Stimulated activated CD8-positive, alpha-beta memory T cell treated with anti-CD3 and anti-CD28 coated beads, Interleukin-15, amount 100 ng/mL, for 4 hours (primary cell): ENCODE results near the gene IQGAP2.
"Not testable (repeated sequence)": the region's sequence is repeated elsewhere in the genome, so short reads cannot be mapped to it uniquely, and the experiment has no call there.

ENCODE experiments used
- DNase-seq, 2 donors: peaks; one replicate each; pipeline ENCODE4 v3.0.0-alpha.2; 2020; ENCODE audit warnings: low read depth in 2 of 2

Gene IQGAP2

DNA sequence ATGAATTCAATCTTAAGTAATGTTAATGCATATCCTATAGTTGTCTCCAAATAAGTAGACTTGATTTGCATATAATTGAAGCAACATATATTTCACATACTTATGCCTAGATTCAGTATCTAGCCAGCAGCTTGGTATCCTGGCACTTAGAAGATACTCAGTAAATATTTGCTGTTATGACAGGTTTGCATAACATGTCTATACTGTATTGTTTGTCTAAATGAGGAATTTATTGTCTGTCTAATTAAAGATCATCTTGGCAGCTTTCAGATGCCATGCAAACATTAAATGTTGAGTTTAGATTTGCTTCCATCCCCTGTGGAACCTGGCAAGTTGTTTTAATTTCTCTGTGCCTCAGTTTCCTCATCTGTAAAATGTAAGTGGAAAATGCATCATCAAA, 9.4 kb downstream of the IQGAP2 start:
- no peak for DNase-seq

DNA sequence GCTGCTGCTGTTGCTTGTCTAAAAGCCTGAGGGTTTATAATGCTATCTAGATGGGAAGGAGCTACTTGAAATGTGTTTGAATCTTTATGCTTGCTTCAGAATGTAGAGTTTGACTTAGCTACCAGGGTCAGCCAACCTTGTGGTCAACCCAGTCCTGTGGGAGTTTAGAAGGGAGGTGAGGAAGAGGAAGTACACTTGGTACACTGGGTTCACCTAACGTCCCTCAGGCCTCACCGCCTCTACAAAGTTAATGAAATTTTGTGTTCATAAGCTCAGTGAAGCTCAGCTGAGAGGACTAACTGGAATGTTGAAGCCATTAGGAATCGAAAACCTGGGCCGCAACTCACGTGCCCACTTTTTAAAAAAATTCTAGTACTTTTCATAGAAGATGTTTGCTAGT, 10.7 kb downstream of the IQGAP2 start:
- no peak for DNase-seq

DNA sequence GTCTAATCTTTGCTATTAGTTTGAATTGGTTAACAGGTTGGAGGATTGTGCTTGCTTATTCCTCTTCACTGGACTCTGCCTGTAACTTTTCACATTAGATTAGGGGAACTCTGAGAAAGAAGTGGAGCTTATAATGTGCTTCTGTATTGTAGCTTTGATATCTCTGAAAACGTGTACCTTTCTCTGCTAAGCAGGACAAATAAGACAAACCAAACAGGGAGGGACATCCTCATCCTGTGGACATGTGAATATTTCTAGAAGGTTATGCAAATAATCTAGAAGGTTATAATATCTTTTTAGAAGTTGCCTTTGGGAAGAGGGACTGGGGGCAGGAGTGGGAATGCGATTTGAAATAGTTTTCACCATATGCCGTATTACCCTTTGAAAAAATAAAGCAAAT, 11.7 kb downstream of the IQGAP2 start:
- no peak for DNase-seq

DNA sequence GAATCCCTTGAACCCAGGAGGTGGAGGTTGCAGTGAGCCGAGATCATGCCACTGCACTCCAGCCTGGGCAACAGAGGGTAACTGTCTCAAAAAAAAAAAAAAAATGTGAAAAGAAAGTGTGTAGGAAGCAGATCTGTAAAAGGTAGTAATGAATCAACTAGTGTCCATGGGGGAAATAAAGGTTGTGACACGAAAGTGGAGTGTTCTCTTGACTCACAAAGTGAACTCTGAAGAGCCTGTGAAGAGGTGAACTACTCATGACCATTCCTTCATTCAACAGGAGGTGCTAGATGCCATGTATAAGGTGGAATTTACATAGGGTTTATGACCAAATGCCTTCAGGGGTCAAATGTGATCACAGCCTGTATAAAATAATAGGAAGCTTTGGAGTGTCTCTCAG, 12.8 kb downstream of the IQGAP2 start:
- DNase-seq = no peak

DNA sequence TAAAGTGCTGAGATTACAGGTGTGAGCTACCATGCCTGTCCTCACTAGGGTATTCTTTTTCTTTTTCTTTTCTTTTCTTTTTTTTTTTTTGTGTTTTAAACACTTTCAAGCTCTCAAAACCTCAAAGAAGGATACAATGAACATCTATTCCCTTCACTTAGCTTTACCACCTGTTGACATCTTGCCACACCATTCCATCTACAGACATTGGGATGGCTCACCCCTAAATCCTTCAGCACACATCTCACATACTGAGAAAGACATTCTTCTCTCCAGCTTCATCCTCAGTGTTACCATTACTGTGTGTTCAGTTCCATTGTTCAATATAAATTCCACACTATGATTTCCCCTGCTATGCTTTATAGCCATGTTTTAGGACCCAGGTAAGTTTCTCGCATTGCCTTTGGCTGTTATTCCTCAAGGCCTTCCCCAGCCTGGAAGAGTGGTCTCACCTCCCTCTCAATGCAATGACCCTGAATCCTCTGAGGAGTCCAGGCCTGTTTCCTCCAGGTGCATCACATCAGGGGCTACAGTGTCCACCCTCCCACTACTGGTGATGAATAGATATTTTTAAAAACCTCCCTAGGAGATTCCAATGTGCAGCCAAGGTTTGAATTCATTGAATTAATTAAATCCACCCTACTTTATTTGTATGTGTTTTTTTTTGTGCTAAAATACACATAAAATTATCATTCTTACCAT, 16.7 kb downstream of the IQGAP2 start:
- DNase-seq = no peak

DNA sequence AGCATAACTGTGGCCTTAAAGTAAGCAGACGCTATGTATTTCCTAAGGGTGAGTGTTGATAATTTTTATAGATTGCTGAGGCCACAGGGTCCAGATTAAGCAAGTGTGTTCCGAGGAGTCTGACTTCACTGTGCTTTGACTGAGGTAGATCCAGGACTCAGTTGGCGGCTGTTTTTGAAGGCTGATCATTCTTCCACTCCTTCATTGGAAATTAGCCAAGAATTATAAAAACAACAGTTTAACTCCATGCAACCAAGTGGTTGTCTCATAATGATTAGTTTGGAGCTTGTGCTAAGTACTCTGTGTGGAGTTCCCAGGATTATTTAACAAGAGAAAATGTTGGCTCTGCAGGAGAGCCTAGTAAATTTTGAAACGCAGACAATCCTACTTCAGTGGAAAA, 19.1 kb downstream of the IQGAP2 start:
- no peak for DNase-seq

DNA sequence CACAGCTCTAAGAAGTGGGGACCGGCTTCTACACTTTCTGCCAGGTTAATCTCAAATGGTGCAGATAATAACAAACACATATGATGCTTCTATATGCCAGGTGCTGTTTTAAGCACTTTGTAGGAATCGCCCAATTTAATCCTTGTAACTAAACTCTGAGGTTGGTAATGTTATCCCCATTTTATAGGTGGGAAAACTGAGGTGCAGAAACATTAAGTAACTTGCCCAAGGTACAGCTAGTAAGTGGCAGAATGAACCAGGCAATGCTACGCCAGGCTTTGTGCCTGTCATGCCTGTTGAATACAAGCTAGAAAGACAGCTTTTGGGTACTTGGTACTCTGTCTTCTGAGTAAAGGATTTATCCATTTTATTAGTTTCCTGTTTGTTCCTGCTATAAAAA, 19.7 kb downstream of the IQGAP2 start:
- no peak for DNase-seq

DNA sequence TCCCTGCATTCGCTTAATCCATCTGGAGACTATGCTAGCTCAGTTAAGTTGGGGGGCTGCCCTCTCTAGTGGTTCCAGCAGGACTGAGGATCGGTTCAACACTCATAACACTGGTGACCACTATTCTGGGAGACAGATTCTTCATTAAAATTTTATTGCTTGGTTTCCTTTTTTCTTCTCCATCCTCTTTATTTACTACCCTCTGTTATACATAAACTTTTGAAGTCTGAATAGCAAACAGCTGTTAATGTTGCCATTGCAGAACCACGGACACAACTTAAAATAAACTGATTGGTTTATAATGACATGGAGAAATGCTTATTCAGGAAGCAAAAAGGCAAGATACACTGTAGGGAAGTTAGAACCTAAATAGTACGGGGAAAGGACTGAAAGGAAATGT, 22.1 kb downstream of the IQGAP2 start:
- no peak for DNase-seq

DNA sequence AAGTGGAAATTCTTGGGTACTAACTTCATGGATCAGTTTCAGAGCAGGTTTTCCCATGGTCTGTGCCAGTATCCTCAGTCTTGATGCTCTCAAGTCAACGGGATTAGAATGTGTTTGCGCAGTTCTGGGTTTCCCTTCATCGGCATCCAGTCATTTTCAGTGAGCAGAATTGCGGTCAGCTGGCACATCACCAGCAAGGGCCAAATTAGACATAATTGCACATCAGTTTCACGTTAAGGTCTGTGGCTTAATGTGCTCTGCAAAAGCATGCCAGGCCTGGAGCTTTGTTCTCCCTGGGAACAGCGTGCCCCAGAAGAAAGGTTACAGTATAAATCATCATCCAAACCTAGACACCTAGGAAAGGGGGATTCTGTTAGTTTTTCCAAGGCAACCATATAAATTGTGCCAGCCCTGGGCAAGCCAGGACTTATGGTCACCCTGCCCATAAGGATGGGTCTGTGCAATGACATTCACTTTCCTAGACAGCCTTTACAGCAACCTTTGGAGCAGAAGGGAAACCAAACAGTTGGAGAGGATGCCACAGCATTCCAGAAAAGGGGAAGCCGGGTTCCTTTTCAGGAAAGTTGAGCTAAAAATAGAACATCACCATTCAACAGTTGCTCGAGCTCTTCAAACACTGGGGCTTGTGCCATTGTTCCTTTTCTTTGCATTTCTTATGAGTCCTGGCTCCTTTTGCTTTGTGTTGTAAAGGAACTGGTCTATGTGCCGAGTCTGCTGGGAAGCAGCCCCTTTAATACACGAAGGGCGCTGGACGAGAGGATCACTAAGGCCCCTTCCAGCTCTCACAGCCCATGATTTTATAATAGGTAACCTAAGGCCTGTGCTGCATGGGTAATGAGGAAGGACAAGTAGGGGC, 23.1 kb downstream of the IQGAP2 start:
- DNase-seq = no peak

DNA sequence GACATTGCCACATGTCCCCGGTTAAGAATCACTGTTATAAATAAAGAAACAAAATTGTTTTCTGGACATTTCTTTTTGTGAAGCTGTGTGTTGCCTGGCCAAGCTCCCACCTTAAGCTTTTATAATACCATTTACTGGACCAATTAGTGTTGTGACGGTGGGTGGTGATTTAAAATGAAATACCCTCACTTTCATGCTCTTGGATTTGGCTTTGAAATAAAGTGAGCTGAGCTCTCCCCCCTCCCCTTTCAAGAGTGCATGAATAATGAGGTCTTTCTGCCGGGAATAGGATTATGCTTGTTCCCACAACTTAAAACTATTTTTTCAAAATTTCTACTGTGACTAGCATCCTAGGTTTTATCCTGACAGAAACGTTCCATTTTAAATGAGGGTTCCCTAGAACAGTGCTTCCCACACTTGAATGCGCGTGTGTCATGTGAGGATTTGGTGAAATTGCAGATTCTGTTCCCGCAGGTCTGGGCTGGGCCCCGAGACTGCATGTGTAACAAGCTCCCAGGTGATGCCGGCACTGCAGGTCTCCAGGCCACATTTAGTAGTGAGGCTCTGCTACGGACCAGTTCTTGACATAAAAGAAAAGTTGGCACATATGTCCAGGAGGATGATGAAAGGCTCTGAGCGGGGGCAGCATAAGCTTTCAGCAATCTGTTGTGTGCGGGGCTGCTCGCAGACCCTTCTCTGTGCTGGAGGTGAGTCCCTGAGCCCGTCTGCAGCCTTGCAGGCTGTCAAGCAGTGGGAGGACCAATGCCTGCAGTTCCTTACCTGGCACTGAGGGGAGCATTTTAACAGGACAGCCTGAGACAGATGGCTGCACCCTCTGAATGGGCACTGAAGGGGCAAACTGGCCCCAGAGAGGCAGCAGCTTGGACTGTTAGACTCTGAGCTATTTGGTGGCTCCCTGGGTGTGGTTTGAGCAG, 24.4 kb downstream of the IQGAP2 start:
- DNase-seq = no peak

DNA sequence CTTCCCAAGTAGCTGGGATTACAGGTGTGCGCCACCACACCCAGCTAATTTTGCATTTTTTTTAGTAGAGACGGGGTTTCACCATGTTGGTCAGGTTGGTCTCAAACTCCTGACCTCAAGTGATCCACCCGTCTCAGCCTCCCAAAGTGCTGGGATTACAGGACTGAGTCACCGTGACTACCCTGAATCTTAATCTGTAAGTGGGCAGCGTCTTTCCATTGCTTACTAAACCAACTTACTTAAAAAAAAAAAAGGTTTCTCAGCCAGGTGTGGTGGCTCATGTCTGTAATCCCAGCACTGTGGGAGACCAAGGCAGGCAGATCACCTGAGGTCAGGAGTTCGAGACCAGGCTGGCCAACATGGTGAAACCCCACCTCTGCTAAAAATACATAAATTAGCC, 25.5 kb downstream of the IQGAP2 start:
- not testable (repeated sequence) for DNase-seq

DNA sequence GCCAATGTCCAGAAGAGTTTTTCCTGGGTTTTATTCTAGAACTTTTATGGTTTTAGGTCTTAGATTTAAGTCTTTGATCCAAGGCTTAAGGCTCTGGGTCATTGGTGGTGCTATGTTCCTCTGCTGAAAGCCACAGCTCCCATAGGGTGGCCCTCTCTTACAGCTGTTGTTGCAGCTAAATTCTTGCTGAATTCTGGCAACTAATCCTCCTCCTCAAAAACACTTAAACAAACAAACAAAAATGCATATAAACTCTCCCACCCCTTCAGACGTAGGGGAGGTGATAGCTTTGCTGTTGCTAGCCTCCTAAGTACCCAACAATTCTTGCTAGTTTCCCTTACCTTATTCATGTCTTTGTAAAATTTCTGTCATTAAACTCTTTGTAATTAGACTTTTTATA, 30.2 kb downstream of the IQGAP2 start:
- no peak for DNase-seq

DNA sequence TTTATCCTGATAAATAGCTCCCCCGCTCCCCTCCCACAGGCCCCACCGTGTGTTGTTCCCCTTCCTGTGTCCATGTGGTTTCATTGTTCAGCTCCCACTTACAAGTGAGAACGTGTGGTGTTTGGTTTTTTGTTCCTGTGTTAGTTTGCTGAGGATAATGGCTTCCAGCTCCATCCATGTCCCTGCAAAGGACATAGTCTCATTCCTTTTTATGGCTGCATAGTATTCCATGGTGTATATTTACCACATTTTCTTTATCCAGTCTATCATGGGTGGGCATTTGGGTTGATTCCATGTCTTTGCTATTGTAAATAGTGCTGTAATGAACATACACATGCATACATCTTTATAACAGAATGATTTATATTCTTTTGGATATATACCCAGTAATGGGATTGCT, 34.4 kb downstream of the IQGAP2 start:
- not testable (repeated sequence) for DNase-seq

DNA sequence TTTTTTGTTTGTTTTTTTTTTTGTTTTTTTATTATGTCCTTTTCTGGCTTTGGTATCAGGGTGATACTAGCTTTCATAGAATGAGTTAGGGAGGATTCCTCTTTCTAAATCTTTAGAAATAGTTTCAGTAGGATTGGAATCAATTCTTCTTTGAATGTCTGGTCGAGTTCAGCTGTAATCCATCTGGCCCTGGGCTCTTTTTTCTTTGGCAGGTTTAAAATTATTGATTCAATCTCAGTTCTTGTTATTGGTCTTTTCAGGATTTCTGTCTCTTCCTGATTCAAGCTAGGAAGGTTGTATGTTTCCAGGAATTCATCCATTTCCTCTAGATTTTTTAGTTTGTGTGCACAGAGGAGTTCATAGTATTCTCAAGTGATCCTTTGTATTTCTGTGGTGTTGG, 34.9 kb downstream of the IQGAP2 start:
- no peak for DNase-seq

DNA sequence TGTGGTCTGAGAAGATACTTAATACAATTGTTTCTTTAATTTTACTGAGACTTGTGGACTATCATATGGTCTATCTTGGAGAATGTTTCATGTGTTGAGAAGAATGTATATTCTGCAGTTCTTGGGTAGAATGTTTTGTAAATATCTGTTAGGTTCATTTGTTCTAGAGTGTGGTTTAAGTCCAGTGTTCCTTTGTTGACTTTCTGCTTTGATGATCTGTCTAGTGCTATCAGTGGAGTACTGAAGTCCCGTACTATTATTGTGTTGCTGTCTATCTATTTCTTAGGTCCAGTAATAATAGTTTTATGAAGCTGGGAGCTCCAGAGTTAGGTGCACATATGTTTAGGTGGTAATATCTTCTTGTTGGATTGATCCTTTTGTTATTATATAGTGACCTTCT, 36.1 kb downstream of the IQGAP2 start:
- DNase-seq = no peak

DNA sequence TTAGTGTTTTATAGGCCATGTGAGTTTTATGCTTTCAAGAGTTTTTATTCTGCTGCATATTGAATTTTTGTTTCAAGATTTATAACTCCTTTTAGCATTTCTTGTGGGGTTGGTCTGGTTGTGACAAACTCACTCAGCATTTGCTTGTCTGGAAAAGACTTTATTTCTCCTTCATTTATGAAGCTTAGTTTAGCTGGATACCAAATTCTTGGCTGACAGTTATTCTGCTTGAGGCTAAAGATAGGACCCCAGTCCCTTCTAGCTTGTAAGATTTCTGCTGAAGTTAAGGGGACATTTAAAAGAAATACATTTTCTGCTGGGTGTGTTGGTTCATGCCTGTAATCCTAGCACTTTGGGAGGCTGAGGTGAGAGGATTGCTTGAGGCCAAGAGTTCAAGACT, 36.8 kb downstream of the IQGAP2 start:
- DNase-seq = no peak

DNA sequence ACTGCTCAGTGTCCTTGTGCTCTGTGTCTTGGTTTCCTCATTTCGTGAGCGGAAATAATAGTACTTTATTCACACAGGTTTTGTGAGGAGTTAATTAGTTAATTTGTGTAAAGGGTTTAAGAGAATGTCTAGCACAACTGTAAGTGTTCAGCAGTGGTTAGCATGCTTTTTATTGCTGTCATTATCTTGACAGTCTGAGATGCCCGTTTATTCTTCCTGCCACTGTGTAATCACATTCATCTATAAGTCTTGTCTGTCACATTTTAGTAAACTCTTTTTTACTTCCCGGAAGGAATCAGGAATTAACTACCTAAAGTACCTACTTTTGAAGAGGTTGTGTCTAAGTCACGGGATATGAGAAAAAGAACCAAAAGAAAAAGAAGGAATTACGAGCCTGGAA, 38.0 kb downstream of the IQGAP2 start:
- no peak for DNase-seq

DNA sequence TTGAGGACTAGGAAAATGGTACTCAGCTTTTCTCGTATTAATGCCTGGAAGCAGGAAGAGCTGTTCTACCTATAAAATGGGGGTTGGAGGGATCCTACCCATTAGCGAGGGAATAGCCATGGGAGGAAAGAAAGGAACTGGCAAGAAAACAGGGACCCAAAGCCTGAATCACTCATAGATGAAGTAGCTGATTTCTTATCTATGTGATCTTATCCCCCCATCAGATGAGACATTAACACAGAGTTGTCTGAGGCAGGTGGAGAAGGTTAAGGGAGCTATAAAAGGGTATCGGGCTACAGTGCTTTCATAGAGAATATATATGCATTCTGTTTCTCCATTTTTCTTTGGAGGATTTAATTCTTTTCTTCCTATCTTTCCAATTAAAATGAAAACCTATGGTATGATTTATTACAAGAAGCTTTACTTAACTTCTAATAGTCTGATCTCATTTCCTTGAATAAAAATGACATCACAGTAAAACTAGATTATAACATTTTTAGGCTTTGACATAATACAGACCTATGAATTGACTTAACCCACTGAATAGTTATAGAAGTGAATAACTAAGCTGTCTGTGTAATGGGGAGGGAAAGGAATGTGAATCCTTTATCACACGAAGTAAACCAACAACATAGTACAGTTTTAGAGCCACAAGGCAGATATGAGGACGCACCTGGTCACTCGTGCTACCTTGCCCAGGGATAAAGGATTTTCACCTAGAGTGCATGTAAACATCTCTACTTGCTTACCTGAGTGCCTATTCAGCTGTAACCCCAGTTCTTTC, 39.0 kb downstream of the IQGAP2 start:
- no peak for DNase-seq

DNA sequence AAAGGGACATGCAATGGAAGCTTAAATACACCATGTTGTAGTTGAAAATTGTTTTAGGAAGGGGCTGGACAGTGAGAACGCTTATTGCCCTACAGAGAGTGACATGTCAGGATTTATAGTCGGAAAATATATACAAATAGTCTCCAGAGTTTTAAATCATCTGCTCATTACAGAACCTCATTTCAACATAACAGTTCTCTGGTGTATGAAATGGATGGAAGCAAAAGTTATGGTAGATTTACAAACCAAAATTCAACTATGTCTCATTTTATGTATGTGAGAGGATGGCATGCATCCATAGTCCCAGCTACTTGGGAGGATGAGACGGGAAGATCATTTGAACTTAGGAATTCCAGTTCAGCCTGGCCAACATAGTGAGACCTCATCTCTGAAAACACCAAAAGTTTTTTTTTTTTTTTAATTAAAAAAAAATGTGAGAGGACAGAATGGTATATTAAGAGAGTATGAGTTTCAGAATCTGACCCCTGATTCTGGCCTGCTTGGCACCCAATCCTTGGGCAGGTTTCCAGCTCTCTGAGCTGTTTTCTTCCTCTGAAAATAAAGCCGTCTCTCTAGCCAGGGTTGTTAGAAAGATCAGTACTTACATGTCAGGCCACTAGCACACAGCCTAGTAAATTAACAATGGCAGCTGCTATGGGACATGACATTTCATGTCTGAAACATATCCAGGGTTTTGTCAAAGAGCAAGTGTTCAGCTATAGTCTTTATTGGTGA, 40.1 kb downstream of the IQGAP2 start:
- no peak for DNase-seq

DNA sequence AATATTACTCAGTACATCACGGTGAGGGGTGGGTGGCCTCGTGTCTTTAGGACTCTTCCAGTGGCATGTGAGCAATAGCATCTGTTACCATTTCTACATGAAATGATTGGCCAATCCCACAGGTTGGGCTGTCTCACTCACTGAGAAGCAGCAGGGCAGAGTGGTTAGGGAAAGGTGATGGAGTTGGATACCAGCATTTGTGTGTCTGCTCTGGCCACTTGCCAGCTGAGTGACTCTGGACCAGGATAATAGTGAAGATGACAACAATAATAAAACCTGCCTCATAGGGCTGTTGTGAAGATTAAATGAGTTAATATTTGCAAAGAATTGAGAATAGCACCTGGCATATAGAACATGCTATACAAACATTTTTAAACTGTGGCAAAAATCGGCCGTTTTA, 42.0 kb downstream of the IQGAP2 start:
- DNase-seq = no peak

DNA sequence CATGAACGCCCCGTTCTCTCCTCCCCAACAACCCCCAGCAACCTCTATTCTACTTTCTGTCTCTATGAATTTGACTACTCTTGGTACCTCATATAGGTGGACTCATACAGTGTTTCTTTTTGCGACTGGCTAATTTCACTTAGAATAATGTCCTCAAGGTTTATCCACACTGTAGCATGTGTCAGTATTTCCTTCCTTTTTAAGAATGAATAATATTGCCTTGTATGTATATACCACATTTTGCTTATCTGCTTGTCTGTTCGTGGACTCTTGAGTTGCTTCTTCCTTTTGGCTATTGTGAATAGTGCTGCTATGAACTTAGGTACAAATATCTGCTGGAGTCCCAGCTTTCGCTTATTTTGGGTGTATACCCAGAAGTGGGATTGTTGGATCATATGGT, 42.7 kb downstream of the IQGAP2 start:
- no peak for DNase-seq
